IPS-NIHi7 (cell line): ENCODE data around the gene PPP1R1A.

Source experiments
- DNase-seq: peaks from one replicate; pipeline ENCODE4 v3.0.0; 2012; ENCODE audit warnings: mixed read lengths; ENCODE audit errors: extremely low spot score

PPP1R1A gene

GRCh38 chr12:54571193-54572188, 17.0 kb downstream of the PPP1R1A start:
- no peak for DNase-seq

- DNase-seq = no peak
Measured at GRCh38 chr12:54569995-54570528, 18.4 kb downstream of the PPP1R1A start.

GRCh38 chr12:54569072-54569471, 19.4 kb downstream of the PPP1R1A start:
- no peak for DNase-seq

- DNase-seq = no peak
Measured at GRCh38 chr12:54566792-54567191, 21.7 kb downstream of the PPP1R1A start.

DNA sequence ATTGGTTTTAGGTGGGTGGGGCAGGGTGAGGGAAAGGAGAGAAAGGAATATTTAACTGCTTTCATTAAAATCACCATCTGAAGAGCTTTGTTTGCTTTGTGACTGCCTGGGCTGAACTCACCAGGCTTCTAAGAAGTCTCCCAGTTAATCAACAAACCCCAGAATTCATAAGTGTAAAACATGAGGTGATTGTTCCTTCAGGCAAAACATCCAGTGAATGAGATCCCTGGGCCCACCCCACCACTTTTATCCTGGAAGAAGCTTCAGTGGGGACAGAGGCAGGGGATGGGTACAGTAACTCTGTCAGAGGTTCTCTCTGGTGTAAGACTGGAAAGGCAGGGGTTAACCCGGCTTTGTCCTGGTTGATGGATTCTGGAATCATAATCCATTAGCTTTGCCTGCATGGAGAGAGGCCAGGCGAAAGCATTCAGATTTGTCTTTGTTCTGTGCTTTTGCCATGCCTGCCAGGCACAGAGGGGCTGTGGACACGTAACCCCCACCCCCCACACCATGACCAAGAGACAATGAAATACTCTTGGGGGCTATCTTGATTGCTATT, 22.4 kb downstream of the PPP1R1A start:
- no peak for DNase-seq

DNA sequence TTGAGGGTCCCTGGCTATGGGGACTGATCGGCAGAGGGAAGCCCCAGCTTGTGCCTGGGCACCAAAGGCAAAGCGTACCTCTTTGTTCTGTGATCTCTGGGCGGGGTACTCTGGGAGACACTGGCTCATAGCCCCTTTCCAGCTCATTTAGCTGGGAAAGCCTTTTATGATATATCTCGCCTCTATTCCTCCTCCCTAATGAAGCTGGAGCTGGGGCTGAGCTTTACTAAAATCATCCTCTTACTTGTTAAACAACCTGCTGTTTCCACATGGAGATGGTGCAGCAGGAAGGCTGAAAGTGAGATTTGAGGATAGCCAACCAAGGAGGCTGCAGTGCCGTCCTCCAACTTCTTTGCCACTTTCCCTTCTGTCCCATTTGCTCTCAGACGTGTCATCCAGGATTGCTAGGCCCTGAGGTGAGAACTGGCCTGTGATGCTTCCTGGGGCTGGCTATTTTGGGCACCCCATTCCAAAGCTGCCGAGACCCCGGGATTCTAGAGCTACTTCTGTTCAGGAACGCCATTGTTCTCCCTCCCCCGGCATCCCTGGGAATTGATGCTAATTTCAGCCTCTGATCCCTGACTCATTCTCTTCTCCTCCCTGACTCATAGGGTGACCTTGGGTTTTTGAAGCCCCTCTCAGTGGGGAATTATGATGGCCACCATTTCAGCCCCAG, 23.0 kb downstream of the PPP1R1A start:
- peak; percentile 60 for DNase-seq

DNA sequence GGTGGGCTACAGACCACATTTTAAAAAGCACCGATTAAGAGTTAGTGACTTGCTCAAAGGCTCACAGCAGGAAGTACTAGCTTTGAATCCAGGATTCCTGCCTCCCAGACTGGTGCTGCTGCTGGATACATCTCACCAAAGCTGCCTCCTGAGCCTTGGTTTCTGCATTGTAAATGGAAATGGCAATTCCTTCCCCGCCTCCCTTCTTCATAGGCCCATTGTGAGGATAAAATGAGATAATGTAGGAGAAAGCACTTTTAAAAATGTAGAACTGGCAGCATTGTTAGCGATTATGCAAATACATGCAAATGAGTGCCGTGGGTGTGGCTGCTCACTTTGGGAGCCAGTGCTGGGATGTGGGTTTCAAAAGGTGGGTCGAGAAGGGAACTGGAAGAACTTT, 23.7 kb downstream of the PPP1R1A start:
- DNase-seq = peak; percentile 65

DNA sequence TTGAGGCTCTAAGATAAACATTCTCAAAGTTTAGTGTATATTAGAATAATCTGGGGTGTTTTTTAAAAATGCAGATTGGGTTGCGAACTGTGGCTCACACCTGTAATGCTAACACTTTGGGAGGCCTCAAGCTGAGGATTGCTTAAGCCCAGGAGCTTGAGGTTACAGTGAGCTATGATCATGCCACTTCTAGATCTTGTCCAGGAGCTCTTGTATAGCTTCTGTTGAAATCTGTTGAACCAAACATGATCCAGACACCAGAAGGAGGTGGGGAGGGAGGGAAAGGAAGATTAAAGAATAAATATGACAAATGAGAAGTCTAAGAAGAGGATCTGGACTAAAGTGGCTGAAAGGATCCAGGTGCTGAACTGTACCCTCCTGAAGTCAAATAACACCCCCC, 24.7 kb downstream of the PPP1R1A start:
- DNase-seq = no peak

DNA sequence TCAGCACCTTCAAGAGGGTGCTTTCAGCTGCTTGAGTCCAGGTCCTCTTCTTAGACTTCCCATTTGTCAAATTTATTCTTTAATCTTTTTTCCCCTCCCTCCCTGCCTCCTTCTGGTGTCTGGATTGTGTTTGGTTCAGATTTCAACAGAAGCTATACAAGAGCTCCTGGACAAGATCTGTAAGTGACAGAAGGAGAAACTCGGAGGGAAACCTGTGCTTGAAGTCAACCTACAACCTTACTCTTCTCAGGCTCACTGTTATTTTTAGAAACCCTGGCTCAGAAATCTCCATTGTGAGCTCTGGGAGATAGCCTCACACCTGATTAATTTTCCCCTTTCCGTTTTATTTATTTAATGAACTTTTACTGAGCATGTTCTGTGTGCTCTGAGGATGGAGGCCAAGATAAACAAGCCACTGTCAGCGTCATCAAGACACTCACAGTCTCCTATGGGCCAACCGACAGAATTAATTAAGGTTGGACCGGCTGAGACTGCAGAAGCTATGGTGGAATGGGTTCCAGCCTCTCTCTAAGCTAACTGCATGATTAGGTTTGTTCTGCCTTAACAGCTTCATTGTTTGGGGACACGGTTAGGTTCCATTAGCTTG, 25.6 kb downstream of the PPP1R1A start:
- no peak for DNase-seq

GRCh38 chr12:54561164-54561563, 27.3 kb downstream of the PPP1R1A start:
- DNase-seq = no peak

GRCh38 chr12:54560374-54560858, 28.0 kb downstream of the PPP1R1A start:
- peak; percentile 98 for DNase-seq

- no peak for DNase-seq
Measured at GRCh38 chr12:54558759-54559158, 29.7 kb downstream of the PPP1R1A start.

GRCh38 chr12:54558311-54558710, 30.1 kb downstream of the PPP1R1A start:
- no peak for DNase-seq

DNA sequence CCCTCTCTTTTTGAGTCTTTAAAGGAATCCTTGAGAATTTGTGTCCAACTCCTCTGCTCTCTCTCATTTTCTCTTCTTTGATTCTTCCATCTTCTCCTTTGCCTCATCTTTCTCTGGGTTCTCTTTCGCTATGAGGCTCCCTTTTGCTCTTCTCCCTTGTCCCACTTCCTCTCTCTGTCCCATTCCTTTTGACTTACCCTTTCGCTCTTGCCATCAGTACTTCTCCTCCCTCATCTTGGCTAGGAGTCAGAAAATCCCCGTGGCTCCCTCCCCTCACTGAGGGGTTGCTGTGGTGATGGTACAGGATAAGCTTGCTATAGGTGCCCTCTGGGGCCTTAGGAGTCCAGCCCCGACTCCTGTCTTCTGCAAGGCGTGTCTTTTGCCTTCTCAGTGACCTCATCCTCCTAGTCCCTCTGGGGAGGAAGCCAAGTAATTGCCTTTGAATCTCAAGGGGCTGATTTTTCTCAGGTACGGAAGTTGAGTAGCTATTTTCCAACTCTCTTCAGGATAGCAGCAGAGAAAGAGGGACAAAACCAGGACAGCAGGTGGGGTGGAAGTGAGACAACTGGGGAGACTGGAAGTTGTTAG, 32.7 kb downstream of the PPP1R1A start:
- DNase-seq = no peak

DNA sequence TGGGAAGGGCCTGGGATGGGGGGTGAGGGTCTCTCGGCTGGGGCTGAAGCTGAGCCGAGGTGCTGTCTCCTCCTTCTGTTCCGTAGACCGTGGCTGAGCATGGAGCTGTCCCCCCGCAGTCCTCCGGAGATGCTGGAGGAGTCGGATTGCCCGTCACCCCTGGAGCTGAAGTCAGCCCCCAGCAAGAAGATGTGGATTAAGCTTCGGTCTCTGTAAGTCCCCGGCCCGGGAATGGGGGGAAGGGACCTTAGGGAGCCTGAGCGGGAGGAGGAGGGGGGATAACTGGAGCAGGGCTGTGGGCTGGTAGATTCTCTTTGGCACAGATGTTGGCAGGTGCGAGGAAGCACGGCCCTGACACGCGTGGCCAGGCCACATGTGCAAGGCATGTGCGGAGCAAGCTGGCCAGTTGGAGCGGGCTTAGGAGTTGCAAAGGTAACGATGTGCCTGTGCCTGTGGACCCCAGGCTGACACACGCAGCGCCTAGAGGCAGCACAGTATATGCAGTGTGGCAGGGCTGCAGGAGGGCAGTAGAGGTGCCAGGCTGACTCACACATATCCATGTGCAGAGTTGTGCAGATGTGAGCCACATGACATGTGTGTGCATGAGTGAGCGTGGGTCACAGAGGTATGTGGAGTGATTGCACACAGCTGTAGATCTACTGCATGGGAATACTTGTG, 38.5 kb downstream of the PPP1R1A start:
- DNase-seq = no peak

- DNase-seq = no peak
Measured at GRCh38 chr12:54546511-54546910, 41.9 kb downstream of the PPP1R1A start.

GRCh38 chr12:54544743-54545142, 43.7 kb downstream of the PPP1R1A start:
- DNase-seq = no peak

DNA sequence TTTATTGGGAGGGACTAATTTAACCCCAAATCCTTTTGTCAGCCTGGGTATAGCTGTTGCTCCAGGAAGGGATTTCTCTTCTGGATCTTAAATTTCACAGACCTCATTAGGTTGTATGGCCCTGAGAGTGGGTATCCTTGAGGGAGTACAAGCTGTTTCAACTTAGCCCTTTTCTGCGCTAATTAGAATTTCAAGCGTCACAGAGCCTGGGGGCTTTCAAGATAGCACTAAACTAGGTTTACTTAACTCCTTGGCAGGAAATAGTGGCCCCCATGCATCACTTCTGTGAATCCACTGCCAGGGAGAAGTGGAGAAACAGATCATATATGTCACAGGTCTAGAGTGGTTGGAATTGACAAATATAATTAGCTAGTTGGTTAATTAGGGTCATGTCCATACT, 44.9 kb downstream of the PPP1R1A start:
- no peak for DNase-seq

DNA sequence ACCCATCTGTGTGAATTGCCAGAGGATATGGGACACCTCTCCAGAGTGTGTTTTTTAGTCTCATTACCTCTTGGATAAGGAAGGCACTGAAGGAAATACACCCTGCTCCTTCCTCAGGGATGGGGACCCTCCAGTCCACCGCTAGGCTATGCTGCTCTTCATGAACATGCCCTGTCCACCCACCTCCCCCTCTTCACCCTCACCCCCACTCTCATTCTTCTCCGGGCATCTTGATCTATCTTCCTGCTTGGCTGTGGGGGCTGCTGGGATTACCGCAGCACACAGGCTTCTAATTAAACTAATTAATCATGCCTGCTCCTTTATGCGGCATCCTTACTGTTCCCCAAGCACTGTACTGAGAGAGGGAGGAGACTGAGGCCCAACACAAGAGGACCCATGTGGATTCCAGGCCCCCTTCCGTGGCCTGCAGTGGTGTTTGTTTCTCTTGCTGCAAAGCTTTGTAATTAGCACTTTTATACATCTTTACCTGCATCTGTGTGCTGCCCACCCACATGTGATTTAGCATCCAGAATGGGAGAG, 46.6 kb downstream of the PPP1R1A start:
- no peak for DNase-seq

- no peak for DNase-seq
Measured at GRCh38 chr12:54538136-54538700, 50.2 kb downstream of the PPP1R1A start.
